ENCODE data around the gene MRPS18A.

The MRPS18A gene

DNA sequence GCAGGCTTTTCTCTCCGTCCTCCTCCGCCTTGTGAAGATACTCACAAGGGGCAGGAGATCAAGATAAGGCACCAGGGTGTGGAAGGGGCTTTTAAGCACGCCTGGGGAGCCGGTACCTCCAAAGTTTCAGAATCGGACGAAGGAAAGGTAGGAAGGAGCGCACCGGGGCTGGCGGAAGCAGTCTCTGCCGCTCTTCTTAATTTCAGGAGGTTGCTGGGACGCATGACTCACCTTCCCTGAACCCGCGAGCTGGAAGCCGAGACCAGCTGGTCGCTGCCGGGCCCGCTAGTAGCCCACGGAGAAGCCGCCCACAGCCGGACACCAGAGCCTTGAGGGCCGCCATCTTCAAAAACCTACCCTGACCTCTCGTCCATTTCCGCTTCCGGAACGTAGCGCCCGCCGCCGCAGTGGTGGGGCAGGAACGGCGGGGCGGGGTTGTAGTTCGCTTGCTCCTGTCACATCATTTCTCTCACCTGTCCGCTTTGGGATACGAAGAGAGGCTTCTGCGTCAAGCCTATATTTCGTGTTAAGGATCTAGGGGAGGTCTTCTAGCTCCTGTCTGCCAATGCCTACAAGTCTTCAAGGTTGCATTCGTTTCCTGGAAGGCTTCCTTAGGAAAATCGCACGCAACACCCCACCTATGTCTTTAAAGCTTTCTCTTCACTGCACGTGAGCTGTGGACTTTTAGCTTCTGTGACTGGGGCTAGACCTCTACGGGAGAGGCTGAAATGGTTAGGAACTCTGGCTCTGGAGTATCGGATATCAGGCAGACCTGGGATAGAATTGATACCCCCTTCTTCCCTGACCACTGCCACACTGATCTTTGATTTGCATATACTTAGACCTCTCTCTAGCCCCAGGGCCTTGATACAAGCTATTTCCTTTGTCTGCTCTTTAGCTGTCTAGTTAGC, at the start of gene MRPS18A:
Gene MRPS18A (minus strand): TSS at position 355 of the 911 bp plus-strand sequence. CDS start 12 bp downstream, at position 343.
- peak; percentile 50 for DNase-seq

DNA sequence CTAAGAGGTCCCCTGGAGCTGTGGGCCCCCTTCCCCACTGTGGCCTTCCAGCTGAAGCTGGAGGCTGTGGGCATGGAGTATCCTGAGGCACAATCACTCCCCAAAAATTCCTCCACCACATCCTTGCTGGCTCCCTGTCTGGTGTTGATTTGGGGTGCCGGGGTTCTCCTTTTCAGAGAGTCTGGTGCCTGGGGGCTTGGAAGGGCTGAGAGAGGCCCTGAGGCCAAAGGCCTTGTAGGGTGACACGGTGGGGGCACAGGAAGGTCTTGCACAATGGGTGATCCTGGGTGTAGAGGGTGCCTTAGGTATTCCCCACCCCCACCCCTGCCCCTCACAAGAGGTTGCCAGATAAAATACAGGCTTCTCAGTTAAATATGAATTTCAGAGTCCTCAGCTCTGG, 49.3 kb upstream of the MRPS18A start:
- no peak for DNase-seq

DNA sequence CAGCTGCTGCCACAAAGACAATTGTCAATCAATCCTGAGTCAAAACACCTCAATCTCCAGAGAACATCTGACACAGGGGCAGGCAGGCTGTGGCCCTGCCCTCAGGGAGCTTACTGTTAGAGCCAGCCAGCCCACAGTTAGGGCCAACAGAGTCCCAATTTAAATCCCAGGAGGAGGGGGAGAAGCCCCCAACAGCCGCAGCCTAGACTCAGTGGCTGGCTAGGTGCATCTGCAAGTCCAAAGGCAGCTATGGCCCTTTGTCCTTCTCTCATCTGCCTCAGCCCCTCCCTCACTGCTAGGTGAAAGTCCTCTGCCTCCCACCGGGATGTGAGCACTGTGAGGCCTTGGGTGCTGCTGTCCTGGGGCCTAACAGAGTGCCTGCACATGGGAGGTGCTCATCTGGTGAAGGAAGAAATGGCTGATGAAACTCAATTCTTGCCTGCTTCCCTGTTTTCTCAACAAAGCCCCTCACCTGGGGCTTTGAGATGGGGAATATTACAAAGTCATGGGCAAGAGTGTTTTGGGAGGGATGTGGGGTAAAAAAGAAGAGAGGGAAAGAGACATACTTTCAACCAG, 48.7 kb upstream of the MRPS18A start:
- no peak for DNase-seq

DNA sequence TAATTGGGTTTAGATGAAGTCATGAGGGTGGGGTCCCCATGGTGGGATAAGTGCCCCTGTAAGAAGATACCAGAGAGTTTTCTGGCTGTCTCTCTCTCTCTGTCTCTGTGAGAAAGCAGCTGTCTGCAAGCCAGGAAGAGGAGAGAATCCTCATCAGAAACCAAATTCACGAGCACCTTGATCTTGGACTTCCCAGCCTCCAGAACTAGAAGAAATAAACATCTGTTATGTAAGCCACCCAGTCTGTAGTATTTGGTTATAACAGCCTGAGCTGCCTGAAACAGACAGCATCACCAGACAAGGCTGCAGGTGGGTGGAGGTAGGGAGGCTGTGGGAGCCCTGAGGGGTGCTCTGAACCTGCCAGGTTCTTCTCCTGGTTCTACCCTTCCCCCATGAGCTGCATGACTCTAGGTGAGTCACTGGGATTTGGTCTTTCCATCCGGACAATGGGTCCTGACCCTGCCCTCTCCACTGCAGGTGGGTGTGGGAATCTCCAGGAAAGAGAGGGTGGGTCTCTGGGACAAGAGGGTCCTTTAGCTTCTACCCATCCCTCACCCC, 48.1 kb upstream of the MRPS18A start:
- no peak for DNase-seq

DNA sequence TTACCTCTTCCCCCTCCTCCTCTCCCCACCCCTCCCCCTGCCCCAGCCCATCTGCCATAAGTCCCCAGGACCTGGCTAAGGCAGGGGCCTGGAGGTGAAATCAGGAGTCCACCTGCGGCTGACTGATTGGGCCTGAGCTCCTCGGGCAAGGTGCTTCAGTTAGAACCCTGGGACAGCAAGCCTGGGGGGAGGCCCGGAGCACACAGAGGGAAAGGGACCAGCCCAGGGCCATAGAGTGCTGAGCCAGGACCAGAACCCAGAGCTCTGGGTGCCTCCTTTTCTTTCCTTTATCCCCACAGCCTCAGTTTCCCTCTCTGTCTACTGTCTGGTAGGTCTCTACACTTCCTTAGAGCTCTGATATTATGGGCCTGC, 46.7 kb upstream of the MRPS18A start:
- DNase-seq, result no peak

DNA sequence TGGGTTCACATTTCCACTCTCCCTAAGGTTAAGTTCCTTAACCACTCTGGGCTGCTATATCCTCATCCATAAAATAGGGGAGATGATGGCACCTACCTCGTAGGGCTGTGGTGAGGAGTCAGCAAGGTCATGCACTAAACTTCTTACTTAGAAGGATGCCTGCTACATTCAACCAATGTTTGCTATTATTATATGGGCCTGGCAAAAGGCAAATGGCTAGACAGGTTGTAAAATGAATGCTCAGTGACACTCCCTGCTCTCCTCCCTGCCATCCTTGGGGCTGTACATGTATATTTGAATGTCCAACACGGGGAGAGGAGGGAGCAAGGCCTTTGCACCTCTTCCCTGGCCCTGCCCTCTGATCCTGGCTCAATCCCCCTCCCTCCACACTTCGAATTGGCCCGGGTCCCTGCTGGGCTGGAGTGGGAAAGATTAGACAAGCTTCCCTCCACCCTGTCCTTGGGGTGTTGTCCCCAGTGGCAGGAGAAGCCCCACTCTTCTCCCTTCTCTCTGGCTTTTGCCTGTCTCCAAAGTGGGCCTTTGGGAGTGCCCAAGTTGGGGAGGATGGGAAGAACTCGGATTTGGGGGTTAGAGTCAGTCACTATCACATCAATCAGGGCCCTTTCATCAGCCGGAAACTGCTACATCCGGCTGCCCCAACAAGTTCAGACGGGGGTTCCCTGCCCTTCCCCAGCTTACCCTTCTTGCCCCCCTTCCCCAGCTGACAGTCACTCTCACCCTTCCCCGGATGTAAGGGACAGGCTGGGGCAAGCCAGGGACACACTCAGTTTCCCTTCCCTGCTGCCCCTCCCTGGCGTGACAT, 46.1 kb upstream of the MRPS18A start:
- no peak for DNase-seq

DNA sequence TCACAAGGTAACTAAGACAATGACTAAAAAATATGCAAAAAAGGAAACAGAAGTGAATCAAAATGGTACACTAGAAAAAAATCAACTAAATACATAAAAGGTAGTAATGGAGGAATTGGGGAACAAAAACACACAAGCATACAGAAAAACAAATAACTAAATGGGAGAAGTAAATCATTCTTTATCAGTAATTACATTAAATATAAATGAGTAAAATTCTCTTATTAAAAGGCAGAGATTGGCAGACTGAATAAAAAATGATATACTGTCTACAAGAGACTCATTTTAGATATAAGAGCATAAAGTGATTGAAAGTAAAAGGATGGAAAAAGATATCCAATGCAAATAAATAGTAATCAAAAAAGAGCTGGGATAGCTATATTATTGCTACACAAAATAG, 43.0 kb upstream of the MRPS18A start:
- DNase-seq, result no peak

DNA sequence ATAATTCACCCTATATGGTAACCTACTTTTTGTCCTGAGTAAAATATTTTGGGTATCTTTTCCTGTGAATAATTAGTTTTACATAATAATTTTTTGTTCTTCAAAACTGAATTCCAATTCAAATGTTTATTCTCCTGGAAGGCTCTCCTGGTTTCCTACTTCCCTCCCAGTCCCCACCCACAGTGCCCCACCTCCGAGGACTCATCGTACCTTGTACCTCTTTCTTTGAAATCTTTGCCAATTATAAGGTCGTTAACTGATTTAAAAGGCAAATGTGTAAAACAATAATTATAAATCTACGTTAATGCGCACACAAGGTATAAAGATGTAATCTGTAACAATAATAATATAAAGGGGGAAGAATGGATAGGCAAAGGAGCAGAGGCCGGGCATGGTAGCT, 41.9 kb upstream of the MRPS18A start:
- DNase-seq, result no peak

DNA sequence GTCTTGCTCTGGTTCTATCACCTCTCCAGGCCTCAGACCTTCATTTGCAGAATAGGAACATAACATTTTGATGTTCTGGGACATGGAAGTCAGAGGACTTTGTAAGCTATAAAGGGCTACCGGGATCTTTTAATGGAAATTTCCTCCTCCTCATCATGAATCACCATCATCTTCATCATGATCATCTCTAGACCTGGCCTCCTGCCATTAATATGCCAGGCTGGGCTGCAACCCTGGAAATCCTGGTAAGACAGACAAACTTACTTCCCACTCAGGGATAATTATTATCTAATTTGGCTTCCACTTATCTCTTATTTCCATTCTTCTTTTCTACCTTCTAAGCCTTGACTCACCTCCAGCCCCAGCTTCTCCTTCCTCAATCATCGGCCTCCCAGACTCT, 41.0 kb upstream of the MRPS18A start:
- no peak for DNase-seq

DNA sequence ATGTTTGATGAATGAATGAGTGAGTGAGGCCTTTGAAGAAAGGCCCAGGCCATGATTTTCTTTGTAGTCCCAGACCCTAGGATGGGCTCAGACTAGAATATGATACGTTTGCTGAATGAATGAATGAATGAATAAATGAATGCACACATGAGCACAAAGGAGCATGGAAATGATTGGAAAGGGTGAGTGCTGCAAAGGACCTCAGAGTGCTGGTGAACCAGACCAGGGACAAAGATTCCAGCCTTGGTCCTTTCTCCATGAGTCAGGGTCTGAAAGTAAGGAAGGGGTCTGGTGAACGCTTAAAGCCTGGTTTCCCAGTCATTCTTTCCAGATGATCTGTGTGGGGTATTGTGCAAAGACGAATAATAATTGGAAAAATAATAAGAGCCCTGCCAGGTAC, 40.0 kb upstream of the MRPS18A start:
- DNase-seq, result no peak

DNA sequence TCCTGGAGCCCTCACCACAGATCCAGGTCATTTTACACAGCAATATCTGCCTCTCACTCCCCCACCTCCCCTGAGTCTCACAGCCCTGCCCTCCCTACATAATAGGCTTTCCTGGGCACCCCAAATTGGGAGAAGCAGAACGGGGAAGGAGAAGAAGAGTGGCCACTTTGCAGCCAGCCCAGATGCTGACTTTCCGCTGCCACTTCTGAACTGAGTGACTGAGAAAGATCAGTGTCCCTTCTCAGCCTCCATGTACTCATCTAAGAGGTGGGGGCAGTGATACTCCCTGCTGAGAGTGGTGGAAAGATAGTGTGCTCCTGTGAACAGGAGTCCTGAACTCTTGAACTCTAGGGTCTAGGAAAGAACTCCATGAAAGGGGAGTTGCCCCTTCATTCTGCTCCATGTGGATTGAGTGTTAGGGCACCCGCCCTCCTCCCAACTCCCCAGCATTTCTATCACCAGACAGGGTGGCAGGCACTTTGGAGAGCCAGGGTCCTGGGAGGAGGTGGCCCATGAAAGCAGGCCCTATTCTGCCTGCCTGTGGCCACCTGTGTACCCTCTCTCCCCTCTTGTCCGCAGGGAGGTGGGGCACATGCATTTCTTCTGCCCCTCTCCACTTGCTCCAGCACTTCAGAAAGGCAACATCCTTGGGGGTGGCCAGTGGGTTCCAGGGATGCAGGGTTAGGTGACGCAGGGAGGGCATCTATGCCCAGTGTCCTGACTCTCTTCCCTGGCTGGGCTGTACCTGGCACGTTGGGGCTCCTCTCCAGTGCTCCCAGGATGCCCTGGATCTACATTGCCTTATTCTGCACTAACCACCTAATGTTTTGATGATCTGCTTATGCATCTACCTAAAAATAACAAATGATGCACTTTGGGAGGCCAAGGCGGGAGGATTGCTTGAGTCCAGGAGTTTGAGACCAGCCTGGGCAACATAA, 38.3 kb upstream of the MRPS18A start:
- no peak for DNase-seq

DNA sequence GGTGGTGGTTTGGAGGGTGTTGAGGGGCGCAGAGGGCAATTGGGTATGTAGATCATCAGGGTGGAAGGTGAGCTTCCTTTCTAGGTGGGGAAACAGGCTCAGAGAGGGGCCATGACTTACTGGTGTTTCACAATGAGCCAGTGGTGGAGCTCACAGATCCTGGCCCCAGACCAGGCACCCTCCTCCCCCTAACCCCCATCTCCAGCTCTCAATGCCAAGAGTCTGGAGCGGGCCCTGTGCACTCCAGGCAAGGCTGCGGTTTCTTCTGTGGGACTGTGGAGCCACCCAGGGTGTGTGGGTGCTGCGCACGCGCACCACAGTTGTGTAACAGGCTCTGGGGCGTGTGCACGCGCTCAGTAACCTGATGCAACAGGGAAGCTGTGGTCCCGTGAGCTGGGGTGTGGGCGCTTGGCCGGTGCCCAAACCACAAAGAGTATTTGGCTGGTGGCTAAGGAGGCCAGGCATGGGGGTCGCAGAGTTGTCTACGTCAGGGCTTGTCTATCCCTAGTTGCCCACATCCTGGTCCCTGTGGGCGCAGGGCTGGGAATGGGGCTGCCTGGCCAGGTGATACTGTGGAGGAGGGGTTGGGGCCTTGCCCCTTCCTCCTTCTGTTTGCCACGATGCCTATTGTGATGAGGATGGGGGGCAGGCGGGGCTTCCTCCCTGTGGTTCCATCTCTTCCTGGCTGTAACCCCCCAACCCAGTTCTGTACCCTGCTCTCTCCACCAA, 37.5 kb upstream of the MRPS18A start:
- DNase-seq, result peak; percentile 88

DNA sequence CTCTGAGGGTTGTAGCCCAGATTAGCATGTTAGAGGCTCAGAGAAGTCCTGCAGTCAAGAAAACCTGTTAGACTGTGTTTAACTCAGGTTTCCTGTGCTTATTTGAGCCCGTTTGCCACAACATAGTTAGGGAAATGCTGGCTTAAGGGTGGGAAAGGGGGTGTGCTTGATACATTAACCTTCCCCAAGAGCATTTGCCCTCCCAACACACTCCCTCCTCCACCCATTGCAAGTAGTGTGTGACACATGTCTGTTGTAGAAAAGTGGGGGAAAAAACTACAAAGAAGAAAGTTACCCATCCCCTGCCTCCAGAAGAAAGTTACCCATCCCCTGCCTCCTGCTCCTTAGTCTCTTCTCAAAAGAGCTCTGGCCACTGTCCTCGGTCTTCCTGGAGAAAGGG, 36.8 kb upstream of the MRPS18A start:
- no peak for DNase-seq

DNA sequence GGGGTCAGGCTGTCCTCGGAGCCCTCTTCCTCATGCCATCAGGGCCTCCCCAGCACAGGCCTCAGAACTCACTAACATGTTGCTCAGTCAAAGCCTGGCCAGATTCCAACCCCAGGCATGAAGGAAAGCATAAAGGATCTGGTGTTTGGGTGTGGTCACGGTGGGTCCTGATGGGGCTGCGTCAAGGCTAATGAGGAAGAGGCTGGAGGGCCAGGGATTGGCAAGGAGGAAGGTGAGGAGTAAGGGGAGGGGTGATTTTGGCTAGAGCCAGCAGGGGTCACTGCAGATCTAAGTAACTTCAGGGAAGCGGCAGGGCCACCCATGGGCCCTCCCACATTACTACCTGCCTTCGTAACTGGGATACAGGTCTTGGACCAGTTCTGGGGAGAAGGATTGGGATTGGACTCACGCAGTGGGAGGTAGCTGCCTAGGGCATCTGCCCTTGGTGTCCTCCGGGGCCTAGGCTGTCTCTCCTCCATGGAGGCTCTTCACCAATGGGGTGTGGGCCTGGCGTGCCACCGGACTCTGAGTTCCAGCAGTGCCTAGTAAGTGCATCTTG, 36.2 kb upstream of the MRPS18A start:
- peak; percentile 74 for DNase-seq

DNA sequence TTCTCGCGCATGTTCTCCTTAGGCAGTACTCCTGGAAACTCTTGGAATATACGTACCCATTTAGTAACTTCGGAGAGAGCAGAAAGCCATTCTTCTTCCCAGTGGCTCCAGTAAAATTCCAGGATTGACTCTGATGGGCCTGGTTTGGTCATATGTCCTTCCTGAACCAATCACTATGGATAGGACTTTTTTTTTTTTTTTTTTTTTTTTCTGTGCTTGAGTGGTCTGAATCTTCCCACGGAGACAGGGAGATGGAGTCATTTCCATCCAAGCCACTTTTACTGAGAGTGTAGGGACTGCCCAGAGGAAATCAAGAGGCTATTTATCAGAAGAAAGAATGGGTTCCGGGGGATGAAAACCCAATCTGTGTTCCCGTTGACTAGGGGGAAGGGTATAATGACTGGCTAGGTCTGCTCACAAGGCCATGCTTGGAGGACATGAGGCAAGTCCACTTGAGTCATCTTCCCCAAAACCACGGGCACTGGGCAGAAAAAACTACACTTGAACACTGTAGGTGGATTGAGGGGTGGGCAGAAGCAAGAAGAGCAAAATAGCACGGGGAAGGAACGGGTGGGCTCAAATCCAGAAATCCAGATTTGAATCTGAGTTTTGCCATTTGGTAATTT, 35.4 kb upstream of the MRPS18A start:
- no peak for DNase-seq

DNA sequence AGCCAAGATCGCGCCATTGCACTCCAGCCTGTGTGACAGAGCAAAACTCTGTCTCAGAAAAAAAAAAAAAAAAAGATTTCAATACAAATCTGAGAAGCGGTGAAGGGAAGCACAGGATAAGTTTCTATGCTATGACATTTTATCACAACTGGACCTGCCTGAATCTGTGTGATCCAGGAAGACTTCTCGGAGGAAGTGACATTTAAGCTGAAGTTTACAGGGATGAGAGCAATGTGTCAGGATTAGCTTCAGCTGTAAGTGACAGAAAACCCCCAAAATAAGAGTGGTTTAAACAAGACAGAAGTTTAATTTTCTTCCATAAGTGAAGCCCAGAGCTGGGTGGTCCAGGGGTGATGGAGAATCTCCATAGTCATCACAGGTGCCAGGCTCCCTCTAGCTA, 33.4 kb upstream of the MRPS18A start:
- no peak for DNase-seq

DNA sequence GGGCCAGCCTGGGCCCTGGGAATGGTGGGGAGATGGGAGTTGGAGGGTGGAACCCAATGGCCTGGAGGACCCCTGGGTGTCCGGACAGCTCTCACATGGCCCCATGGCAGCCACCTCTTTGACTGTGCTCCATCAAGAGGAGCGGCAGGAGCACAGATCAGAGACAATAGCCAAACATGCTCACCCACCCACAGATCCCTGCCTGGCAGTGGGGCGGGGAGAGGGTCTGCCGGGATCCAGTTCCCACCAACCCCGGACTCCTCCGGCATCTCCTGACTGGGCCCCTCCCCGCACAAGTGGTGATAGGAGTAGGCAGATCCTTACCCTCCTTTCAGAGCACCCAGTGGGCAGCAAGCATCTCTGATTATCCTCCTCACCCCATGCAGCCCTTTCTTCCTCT, 31.9 kb upstream of the MRPS18A start:
- no peak for DNase-seq

DNA sequence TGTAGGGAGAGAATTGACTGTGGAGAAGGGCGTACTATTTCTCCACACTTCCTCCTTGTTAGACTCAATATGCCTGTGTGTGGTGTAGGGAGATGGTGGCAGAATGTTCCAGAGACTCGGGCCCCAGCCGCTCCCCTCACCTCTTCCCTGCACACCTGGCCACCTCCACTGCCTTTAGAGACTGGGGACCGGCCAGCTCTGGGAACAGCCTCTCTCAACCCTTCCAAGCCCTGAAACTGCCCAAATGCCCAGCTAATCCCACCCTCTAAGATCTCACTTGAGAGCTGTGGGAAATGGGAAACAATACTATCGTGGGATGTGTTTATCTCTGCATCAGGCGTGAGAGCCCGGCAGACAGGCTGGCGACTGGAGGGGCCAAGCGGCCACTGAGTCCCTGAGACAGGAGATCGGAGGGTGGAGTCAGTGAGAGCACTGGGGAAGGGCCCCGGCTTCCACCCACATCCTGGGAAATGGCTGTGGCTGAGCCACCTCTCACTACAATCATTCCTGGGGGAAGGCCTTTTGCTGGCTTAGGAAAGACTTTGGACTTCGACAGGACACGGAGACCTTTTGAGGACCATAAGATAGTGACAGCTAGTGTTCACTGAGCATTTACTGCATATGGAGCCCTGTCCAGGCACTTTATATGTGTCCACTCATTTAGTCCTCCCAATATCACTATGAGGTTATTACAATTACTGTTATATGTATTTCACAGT, 31.0 kb upstream of the MRPS18A start:
- DNase-seq, result no peak

DNA sequence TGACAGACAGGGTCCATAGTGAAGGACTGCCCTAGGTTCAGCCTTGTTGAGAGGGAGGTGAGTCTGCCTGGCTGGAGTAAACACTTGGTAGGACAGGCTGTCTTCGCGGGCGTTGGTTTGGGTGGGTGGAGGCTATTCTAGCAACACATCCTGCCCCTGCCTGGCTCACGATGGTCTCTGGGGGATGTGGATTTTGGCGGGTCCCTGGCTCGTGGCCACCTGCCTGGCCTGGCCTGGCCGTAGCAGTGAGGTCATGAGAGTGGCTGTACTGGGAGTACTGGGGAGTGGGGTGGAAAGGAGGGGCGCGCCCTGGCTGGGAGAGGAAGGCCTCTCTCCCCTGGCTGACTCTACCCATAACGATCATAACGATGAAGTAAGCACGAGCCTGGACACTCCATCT, 30.2 kb upstream of the MRPS18A start:
- no peak for DNase-seq

DNA sequence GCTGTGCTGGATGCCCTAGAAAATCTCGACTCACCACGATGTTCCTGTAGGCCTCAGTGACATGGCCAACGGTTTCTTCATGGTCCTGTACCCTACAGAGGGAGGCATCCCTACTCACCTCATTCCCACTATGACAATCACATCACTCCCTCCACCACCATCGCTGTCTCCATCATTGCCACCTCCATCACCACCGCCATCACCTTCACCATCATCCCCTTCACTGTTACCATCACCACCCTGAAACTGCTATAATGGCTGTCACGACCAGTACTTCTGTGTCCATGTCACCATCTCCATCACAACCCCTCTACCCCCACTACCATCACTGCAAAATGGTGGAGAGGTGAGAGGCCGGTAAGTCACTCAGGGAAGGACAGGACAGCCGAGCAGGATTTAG, 29.8 kb upstream of the MRPS18A start:
- no peak for DNase-seq
